H9 (cell line): ENCODE measurements around the gene TPCN2. TPM values are rescaled to one million over a fixed set of nuclear protein-coding genes. Genes with fewer than 3 reads are reported as not detected.
"Not testable (repeated sequence)": the region's sequence is repeated elsewhere in the genome, so short reads cannot be mapped to it uniquely, and the experiment has no call there.

ENCODE experiments used
- DNase-seq: peaks from one replicate; pipeline ENCODE4 v3.0.0-alpha.2; 2017
- H2AFZ ChIP-seq: one replicate; pipeline ENCODE4 v1.6.1; 2013; ENCODE audit warnings: mild to moderate bottlenecking, low read length, control low read depth, moderate library complexity
- H2AK5ac ChIP-seq: 2 replicates; pipeline ENCODE4 v1.6.1; 2013; ENCODE audit warnings: low read length, control low read depth, mixed read lengths; ENCODE audit not compliant: insufficient read length
- H2BK120ac ChIP-seq: one replicate; pipeline ENCODE4 v1.6.1; 2013; ENCODE audit warnings: low read depth, mild to moderate bottlenecking, low read length, control low read depth, inconsistent platforms; ENCODE audit not compliant: poor library complexity, severe bottlenecking
- H2BK12ac ChIP-seq: 2 replicates; pipeline ENCODE4 v1.6.1; 2013; ENCODE audit warnings: low read length, control low read depth, mixed read lengths, low read depth; ENCODE audit not compliant: insufficient read length
- H2BK15ac ChIP-seq: 2 replicates; pipeline ENCODE4 v1.6.1; 2013; ENCODE audit warnings: low read depth, low read length, control low read depth
- H2BK20ac ChIP-seq: one replicate; pipeline ENCODE4 v1.6.1; 2013; ENCODE audit warnings: low read depth, mild to moderate bottlenecking, low read length, control low read depth, inconsistent platforms; ENCODE audit not compliant: poor library complexity, severe bottlenecking
- H2BK5ac ChIP-seq: 2 replicates; pipeline ENCODE4 v1.6.1; 2013; ENCODE audit warnings: low read length, control low read depth, mixed read lengths; ENCODE audit not compliant: insufficient read length
- H3K14ac ChIP-seq: 2 replicates; pipeline ENCODE4 v1.6.1; 2013; ENCODE audit warnings: low read length, control low read depth; ENCODE audit not compliant: insufficient read depth
- H3K18ac ChIP-seq: 2 replicates; pipeline ENCODE4 v1.6.1; 2013; ENCODE audit warnings: low read depth, mild to moderate bottlenecking, mixed read lengths, low read length, control low read depth; ENCODE audit not compliant: insufficient read length
- H3K23ac ChIP-seq: 2 replicates; pipeline ENCODE4 v1.6.1; 2013; ENCODE audit warnings: low read length, control low read depth, mixed read lengths, low read depth; ENCODE audit not compliant: insufficient read length
- H3K23me2 ChIP-seq: 2 replicates; pipeline ENCODE4 v1.6.1; 2013; ENCODE audit warnings: low read depth, mild to moderate bottlenecking, mixed read lengths, low read length, control low read depth; ENCODE audit not compliant: insufficient read length, poor library complexity, severe bottlenecking
- H3K27ac ChIP-seq: 2 replicates; pipeline ENCODE4 v1.5.1; 2013; ENCODE audit warnings: low read length, control low read depth, mixed read lengths, low read depth; ENCODE audit not compliant: insufficient read length
- H3K27me3 ChIP-seq: 2 replicates; pipeline ENCODE4 v1.6.1; 2013; ENCODE audit warnings: low read length, control low read depth, inconsistent platforms; ENCODE audit not compliant: insufficient read depth
- H3K4ac ChIP-seq: 2 replicates; pipeline ENCODE4 v1.6.1; 2013; ENCODE audit warnings: low read depth, mild to moderate bottlenecking, control low read depth, inconsistent platforms, low read length, moderate library complexity
- H3K4me1 ChIP-seq: 2 replicates; pipeline ENCODE4 v1.6.1; 2013; ENCODE audit warnings: low read length, control low read depth, inconsistent platforms; ENCODE audit not compliant: insufficient read depth
- H3K4me2 ChIP-seq: 2 replicates; pipeline ENCODE4 v1.6.1; 2013; ENCODE audit warnings: low read length, control low read depth, mixed read lengths; ENCODE audit not compliant: insufficient read length, insufficient read depth
- H3K56ac ChIP-seq: 2 replicates; pipeline ENCODE4 v1.6.1; 2013; ENCODE audit warnings: low read depth, mild to moderate bottlenecking, mixed read lengths, low read length, control low read depth; ENCODE audit not compliant: insufficient read length
- H3K79me1 ChIP-seq: 2 replicates; pipeline ENCODE4 v1.6.1; 2013; ENCODE audit warnings: low read depth, mild to moderate bottlenecking, moderate library complexity, low read length, control low read depth, inconsistent platforms; ENCODE audit not compliant: insufficient read depth, poor library complexity, severe bottlenecking
- H3K79me2 ChIP-seq: 2 replicates; pipeline ENCODE4 v1.6.1; 2013; ENCODE audit warnings: low read length, control low read depth, inconsistent platforms; ENCODE audit not compliant: insufficient read depth
- H3K9ac ChIP-seq: 2 replicates; pipeline ENCODE4 v1.6.1; 2013; ENCODE audit warnings: low read length, control low read depth, mixed read lengths; ENCODE audit not compliant: insufficient read length; ENCODE audit errors: extremely low read depth
- H3K9me3 ChIP-seq: one replicate; pipeline ENCODE4 v1.6.1; 2013; ENCODE audit warnings: low read depth, low read length, inconsistent platforms; ENCODE audit not compliant: control insufficient read depth
- H3T11ph ChIP-seq: one replicate; pipeline ENCODE4 v1.6.1; 2013; ENCODE audit warnings: mild to moderate bottlenecking, low read length, control low read depth, inconsistent platforms
- H4K20me1 ChIP-seq: one replicate; pipeline ENCODE4 v1.6.1; 2013; ENCODE audit not compliant: control insufficient read depth, insufficient read length, insufficient read depth
- H4K5ac ChIP-seq: 2 replicates; pipeline ENCODE4 v1.6.1; 2013; ENCODE audit warnings: low read depth, mild to moderate bottlenecking, mixed read lengths, low read length, control low read depth; ENCODE audit not compliant: insufficient read length
- H4K8ac ChIP-seq: replicated peaks from 2 replicates; pipeline ENCODE4 v1.6.1; 2013; ENCODE audit warnings: low read length, control low read depth, mixed read lengths, low read depth; ENCODE audit not compliant: insufficient read length
- H4K91ac ChIP-seq: 2 replicates; pipeline ENCODE4 v1.6.1; 2013; ENCODE audit warnings: low read depth, mild to moderate bottlenecking, moderate library complexity, mixed read lengths, low read length, control low read depth; ENCODE audit not compliant: insufficient read length
- H3K27ac Mint-ChIP-seq, 3 experiments: 2 replicates in 2 of 3; 3 replicates in 1 of 3; pipeline ENCODE4 v1.8.0; 2020 to 2021; ENCODE audit warnings: mixed read lengths in 3 of 3, mild to moderate bottlenecking in 1 of 3, moderate library complexity in 1 of 3
- H3K27me3 Mint-ChIP-seq: 2 replicates; pipeline ENCODE4 v1.8.0; 2021; ENCODE audit warnings: low read depth, mild to moderate bottlenecking, moderate library complexity, mixed read lengths
- H3K36me3 Mint-ChIP-seq, 3 experiments: 2 replicates in 2 of 3; 3 replicates in 1 of 3; pipeline ENCODE4 v1.8.0; 2020 to 2021; ENCODE audit warnings: low read depth in 3 of 3, mixed read lengths in 3 of 3; ENCODE audit not compliant: insufficient read depth in 1 of 3
- H3K4me1 Mint-ChIP-seq, 2 experiments: 2 replicates each; pipeline ENCODE4 v1.8.0; 2020; ENCODE audit warnings: mixed read lengths in 2 of 2
- H3K4me3 Mint-ChIP-seq, 2 experiments: 2 replicates in 1 of 2; 3 replicates in 1 of 2; pipeline ENCODE4 v1.8.0; 2020 to 2021; ENCODE audit warnings: mild to moderate bottlenecking in 2 of 2, mixed read lengths in 2 of 2, moderate library complexity in 1 of 2
- H3K9me3 Mint-ChIP-seq, 2 experiments: 2 replicates in 1 of 2; 3 replicates in 1 of 2; pipeline ENCODE4 v1.8.0; 2020; ENCODE audit warnings: mild to moderate bottlenecking in 2 of 2, mixed read lengths in 2 of 2, moderate library complexity in 1 of 2
- CTCF ChIP-seq: fragments of 200-600 bp; sonication (generic); conservative IDR thresholded peaks from 3 replicates; pipeline ENCODE4 v1.8.0; 2021; ENCODE audit warnings: antibody characterized with exemption, mild to moderate bottlenecking
- whole genome bisulfite sequencing: extraction: QIAGEN DNeasy Blood & Tissue Kit; methylation state at CpG from one replicate; pipeline ENCODE4 v1.1.7; 2013; ENCODE audit warnings: missing lambda C conversion rate, low lambda C conversion rate, mixed read lengths; ENCODE audit not compliant: insufficient read length; ENCODE audit errors: extremely low coverage; 5-methylcytosine and 5-hydroxymethylcytosine counted together
- total RNA-seq: library from RNA; stranded (reverse); gene quantifications from 2 replicates; pipeline ENCODE4 v1.2.1, GENCODE V29; 2021

The TPCN2 gene
- total RNA-seq, 1 experiment from 2014 or later = 16.8 TPM

GRCh38 chr11:69138265-69138664 is 89.5 kb downstream of the TPCN2 start:
- Histone ChIP-seq H2BK12ac (no peak overlapping the region), H3K9me3 (peaks cover under 1% of the 10 kb centered on the region), H3T11ph (no peak overlapping the region), H2BK20ac (no peak overlapping the region), H3K79me1 (no peaks in the 10 kb centered on the region), H2AFZ (no peak overlapping the region), H4K91ac (no peak overlapping the region), H3K27me3 (no peaks in the 10 kb centered on the region), H4K20me1 (no peaks in the 10 kb centered on the region), H3K56ac (no peak overlapping the region), H3K4ac (no peak overlapping the region), H3K23me2 (no peaks in the 10 kb centered on the region), H3K14ac (no peak overlapping the region), H4K8ac (no peak overlapping the region), H2BK15ac (no peak overlapping the region), H3K79me2 (no peaks in the 10 kb centered on the region; the same call in 1 of the 2 replicates), H3K27ac (no peak overlapping the region), H3K18ac (no peak overlapping the region), H3K9ac (no peak overlapping the region), H3K4me2 (no peak overlapping the region), H2BK120ac (no peak overlapping the region), H2BK5ac (no peak overlapping the region), H2AK5ac (no peak overlapping the region), H4K5ac (no peak overlapping the region), H3K4me1 (no peaks in the 10 kb centered on the region; the same call in 1 of the 2 replicates), H3K23ac (no peak overlapping the region)
- no peak for DNase-seq
- peaks cover 7 to 8% of the 10 kb centered on the region in 2 experiments for H3K9me3 Mint-ChIP-seq
- WGBS = no CpG with 5 or more reads among the region's 3 CpGs
- no peak for TF ChIP-seq CTCF
- H3K4me3 Mint-ChIP-seq = no peak overlapping the region
- peaks cover 4 to 7% of the 10 kb centered on the region in 2 experiments; a peak in 3 of 4 replicates for H3K4me1 Mint-ChIP-seq
- H3K36me3 Mint-ChIP-seq = peaks cover 5 to 10% (median 7%) of the 10 kb centered on the region in 3 experiments; a peak in 5 of 7 replicates
- peaks cover 7% of the 10 kb centered on the region; the same call in 1 of the 2 replicates for H3K27me3 Mint-ChIP-seq
- H3K27ac Mint-ChIP-seq = no peak overlapping the region; a peak in 1 of 7 replicates

DNA sequence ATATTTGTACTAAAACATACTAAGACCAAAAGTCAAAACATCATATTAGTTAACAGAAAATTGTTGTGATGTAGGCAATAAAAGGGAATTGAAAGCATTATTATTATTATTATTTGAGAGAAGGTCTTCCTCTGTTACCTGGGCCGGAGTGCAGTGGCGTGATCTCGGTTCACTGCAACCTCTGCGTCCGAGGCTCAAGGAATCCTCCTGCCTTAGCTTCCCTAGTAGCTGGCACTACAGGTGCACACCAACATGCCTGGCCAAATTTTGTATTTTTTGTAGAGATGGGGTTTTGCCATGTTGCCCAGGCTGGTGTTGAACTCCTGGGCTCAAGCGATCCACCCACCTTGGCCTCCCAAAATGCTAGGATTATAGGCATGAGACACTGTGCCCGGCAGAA is 91.4 kb downstream of the TPCN2 start:
- not testable (repeated sequence) for H3K9ac ChIP-seq, H3K23ac ChIP-seq, H3K36me3 Mint-ChIP-seq, H4K5ac ChIP-seq, H3K27ac Mint-ChIP-seq, H3T11ph ChIP-seq, H2BK20ac ChIP-seq, H3K9me3 ChIP-seq, H2BK5ac ChIP-seq, H4K20me1 ChIP-seq, H3K27ac ChIP-seq, H2BK12ac ChIP-seq, H4K91ac ChIP-seq, H2AK5ac ChIP-seq, H3K27me3 Mint-ChIP-seq, H3K14ac ChIP-seq, H4K8ac ChIP-seq, H2BK15ac ChIP-seq, H3K56ac ChIP-seq, H3K23me2 ChIP-seq, DNase-seq, H3K18ac ChIP-seq, H2AFZ ChIP-seq, H2BK120ac ChIP-seq, H3K4me2 ChIP-seq, H3K4me3 Mint-ChIP-seq, H3K4ac ChIP-seq, H3K4me1 ChIP-seq, H3K9me3 Mint-ChIP-seq, H3K79me1 ChIP-seq, H3K79me2 ChIP-seq, H3K27me3 ChIP-seq
- no CpG with 5 or more reads among the region's 7 CpGs for WGBS
- H3K4me1 Mint-ChIP-seq = peaks cover 12 to 15% of the 10 kb centered on the region in 2 experiments; a peak in 3 of 4 replicates
